Measurements from ENCODE around the gene SLC25A1. TPM values are rescaled to one million over a fixed set of nuclear protein-coding genes. Genes with fewer than 3 reads are reported as not detected.

The SLC25A1 gene
- total RNA-seq: 24.6 TPM
- 65.0 TPM for polyA plus RNA-seq

GRCh38 chr22:19178657-19179496 is at the start of gene SLC25A1:
Gene SLC25A1, minus strand, starts transcription at chr22:19178736. Its CDS starts 63 bp downstream, at chr22:19178673.
- peak within 1 kb of the TSS; percentile 79 for H3K27ac ChIP-seq (ENCODE audit: low read depth)
- H3K4me3 ChIP-seq (ENCODE audit: low read depth, low read length): peak within 1 kb of the TSS; percentile 75
- DNase-seq (ENCODE audit: extremely low spot score): peak; percentile 23
- 1% methylated on average over 86 of the region's 86 CpGs for WGBS
- H3K36me3 ChIP-seq (ENCODE audit: insufficient read depth): no peaks in the 10 kb centered on the region
- no peaks in the 10 kb centered on the region for H3K4me1 ChIP-seq (ENCODE audit: insufficient read depth)

- DNase-seq (ENCODE audit: extremely low spot score): no peak
- Histone ChIP-seq H3K4me3 (ENCODE audit: low read depth, low read length) (no peak overlapping the region), H3K4me1 (ENCODE audit: insufficient read depth) (no peaks in the 10 kb centered on the region), H3K36me3 (ENCODE audit: insufficient read depth) (no peaks in the 10 kb centered on the region), H3K27ac (ENCODE audit: low read depth) (no peak overlapping the region)
- 70% methylated on average over 4 of the region's 4 CpGs for WGBS
Observed at GRCh38 chr22:19228179-19228578, 49.6 kb upstream of the SLC25A1 start.

- H3K4me1 ChIP-seq (ENCODE audit: insufficient read depth): no peaks in the 10 kb centered on the region
- H3K36me3 ChIP-seq (ENCODE audit: insufficient read depth): no peaks in the 10 kb centered on the region
- H3K27ac ChIP-seq (ENCODE audit: low read depth): no peak overlapping the region
- no peak overlapping the region for H3K4me3 ChIP-seq (ENCODE audit: low read depth, low read length)
- DNase-seq (ENCODE audit: extremely low spot score): no peak
Observed at GRCh38 chr22:19226428-19226827, 47.9 kb upstream of the SLC25A1 start.

GRCh38 chr22:19225560-19225959 is 47.0 kb upstream of the SLC25A1 start:
- WGBS: 87% methylated on average over 3 of the region's 3 CpGs
- H3K4me3 ChIP-seq (ENCODE audit: low read depth, low read length): no peak overlapping the region
- no peak for DNase-seq (ENCODE audit: extremely low spot score)
- H3K4me1 ChIP-seq (ENCODE audit: insufficient read depth): no peaks in the 10 kb centered on the region
- no peak overlapping the region for H3K27ac ChIP-seq (ENCODE audit: low read depth)
- no peaks in the 10 kb centered on the region for H3K36me3 ChIP-seq (ENCODE audit: insufficient read depth)

GRCh38 chr22:19224985-19225384 is 46.4 kb upstream of the SLC25A1 start:
- Histone ChIP-seq H3K36me3 (ENCODE audit: insufficient read depth) (no peaks in the 10 kb centered on the region), H3K27ac (ENCODE audit: low read depth) (no peak overlapping the region), H3K4me3 (ENCODE audit: low read depth, low read length) (no peak overlapping the region), H3K4me1 (ENCODE audit: insufficient read depth) (no peaks in the 10 kb centered on the region)
- DNase-seq (ENCODE audit: extremely low spot score): no peak
- WGBS: 96% methylated on average over 7 of the region's 7 CpGs

GRCh38 chr22:19224557-19224956 is 46.0 kb upstream of the SLC25A1 start:
- no peak overlapping the region for H3K4me3 ChIP-seq (ENCODE audit: low read depth, low read length)
- H3K4me1 ChIP-seq (ENCODE audit: insufficient read depth): no peaks in the 10 kb centered on the region
- no peaks in the 10 kb centered on the region for H3K36me3 ChIP-seq (ENCODE audit: insufficient read depth)
- DNase-seq (ENCODE audit: extremely low spot score): no peak
- WGBS: 90% methylated on average over 5 of the region's 5 CpGs
- H3K27ac ChIP-seq (ENCODE audit: low read depth): no peak overlapping the region

GRCh38 chr22:19223617-19224016 is 45.1 kb upstream of the SLC25A1 start:
- Histone ChIP-seq H3K36me3 (ENCODE audit: insufficient read depth) (no peaks in the 10 kb centered on the region), H3K4me3 (ENCODE audit: low read depth, low read length) (no peak overlapping the region), H3K4me1 (ENCODE audit: insufficient read depth) (no peaks in the 10 kb centered on the region), H3K27ac (ENCODE audit: low read depth) (no peak overlapping the region)
- WGBS: 81% methylated on average over 6 of the region's 6 CpGs
- no peak for DNase-seq (ENCODE audit: extremely low spot score)

GRCh38 chr22:19223110-19223509 is 44.6 kb upstream of the SLC25A1 start:
- Histone ChIP-seq H3K4me1 (ENCODE audit: insufficient read depth) (no peaks in the 10 kb centered on the region), H3K36me3 (ENCODE audit: insufficient read depth) (no peaks in the 10 kb centered on the region), H3K4me3 (ENCODE audit: low read depth, low read length) (no peak overlapping the region), H3K27ac (ENCODE audit: low read depth) (no peak overlapping the region)
- DNase-seq (ENCODE audit: extremely low spot score): no peak
- WGBS: 91% methylated on average over 9 of the region's 9 CpGs

- H3K36me3 ChIP-seq (ENCODE audit: insufficient read depth): no peaks in the 10 kb centered on the region
- no peak overlapping the region for H3K27ac ChIP-seq (ENCODE audit: low read depth)
- no peaks in the 10 kb centered on the region for H3K4me1 ChIP-seq (ENCODE audit: insufficient read depth)
- no peak for DNase-seq (ENCODE audit: extremely low spot score)
- H3K4me3 ChIP-seq (ENCODE audit: low read depth, low read length): no peak overlapping the region
- WGBS: 94% methylated on average over 11 of the region's 11 CpGs
Observed at GRCh38 chr22:19222242-19223005, 43.9 kb upstream of the SLC25A1 start.

GRCh38 chr22:19220867-19221266 is 42.3 kb upstream of the SLC25A1 start:
- Histone ChIP-seq H3K4me3 (ENCODE audit: low read depth, low read length) (no peak overlapping the region), H3K4me1 (ENCODE audit: insufficient read depth) (no peaks in the 10 kb centered on the region), H3K27ac (ENCODE audit: low read depth) (no peak overlapping the region), H3K36me3 (ENCODE audit: insufficient read depth) (no peaks in the 10 kb centered on the region)
- DNase-seq (ENCODE audit: extremely low spot score): no peak
- 93% methylated on average over 3 of the region's 3 CpGs for WGBS

GRCh38 chr22:19218541-19219233 is 40.2 kb upstream of the SLC25A1 start:
- Histone ChIP-seq H3K27ac (ENCODE audit: low read depth) (no peak overlapping the region), H3K4me3 (ENCODE audit: low read depth, low read length) (no peak overlapping the region), H3K4me1 (ENCODE audit: insufficient read depth) (no peaks in the 10 kb centered on the region), H3K36me3 (ENCODE audit: insufficient read depth) (no peaks in the 10 kb centered on the region)
- 67% methylated on average over 5 of the region's 5 CpGs for WGBS
- DNase-seq (ENCODE audit: extremely low spot score): no peak

- WGBS: 95% methylated on average over 5 of the region's 5 CpGs
- no peak for DNase-seq (ENCODE audit: extremely low spot score)
- no peaks in the 10 kb centered on the region for H3K4me1 ChIP-seq (ENCODE audit: insufficient read depth)
- H3K36me3 ChIP-seq (ENCODE audit: insufficient read depth): no peaks in the 10 kb centered on the region
- H3K27ac ChIP-seq (ENCODE audit: low read depth): no peak overlapping the region
- no peak overlapping the region for H3K4me3 ChIP-seq (ENCODE audit: low read depth, low read length)
Observed at GRCh38 chr22:19216579-19216978, 38.0 kb upstream of the SLC25A1 start.

- Histone ChIP-seq H3K36me3 (ENCODE audit: insufficient read depth) (no peaks in the 10 kb centered on the region), H3K4me1 (ENCODE audit: insufficient read depth) (no peaks in the 10 kb centered on the region), H3K4me3 (ENCODE audit: low read depth, low read length) (no peak overlapping the region), H3K27ac (ENCODE audit: low read depth) (no peak overlapping the region)
- WGBS: 97% methylated on average over 14 of the region's 14 CpGs
- no peak for DNase-seq (ENCODE audit: extremely low spot score)
Observed at GRCh38 chr22:19215360-19215759, 36.8 kb upstream of the SLC25A1 start.

Data from urinary bladder (tissue), 4 donors.